H1 (cell line): ENCODE measurements around the gene PARD3. TPM values are rescaled to one million over a fixed set of nuclear protein-coding genes. Genes with fewer than 3 reads are reported as not detected.

Experiments used
- CTCF ChIA-PET: fragments of 300-600 bp; sonication (Branson Sonifier 250); formaldehyde crosslinking; loops from one replicate; lab custom pipeline; 2021; ENCODE audit not compliant: partially characterized antibody; lab: Charles Lee
- POLR2A ChIA-PET: fragments of 300-600 bp; sonication (Branson Sonifier 250); formaldehyde crosslinking; loops from one replicate; lab custom pipeline; 2021; ENCODE audit warnings: inconsistent platforms; ENCODE audit not compliant: partially characterized antibody; lab: Charles Lee
- DNase-seq, 2 experiments: peaks; one replicate each; pipeline versions ENCODE4 v3.0.0 to v3.0.0-alpha.2; 2010 to 2022; ENCODE audit warnings: low spot score in 2 of 2, low read depth in 1 of 2, mixed read lengths in 1 of 2
- FAIRE-seq: peaks from 2 replicates; lab custom pipeline; 2011; peaks lifted over from hg19 to GRCh38; lab: Jason Lieb, UNC
- H2AFZ ChIP-seq: 2 replicates; pipeline ENCODE4 v1.8.1; 2012; ENCODE audit warnings: low read length, inconsistent platforms
- H2AK5ac ChIP-seq: 2 replicates; pipeline ENCODE4 v1.6.1; 2013; ENCODE audit warnings: low read depth, low read length
- H2BK120ac ChIP-seq: replicated peaks from 2 replicates; pipeline ENCODE3; 2013; ENCODE audit warnings: low read depth, low read length, inconsistent platforms
- H2BK12ac ChIP-seq: 2 replicates; pipeline ENCODE4 v1.6.1; 2013; ENCODE audit warnings: low read depth, low read length
- H2BK15ac ChIP-seq: 2 replicates; pipeline ENCODE4 v1.6.1; 2013; ENCODE audit warnings: low read length
- H2BK20ac ChIP-seq: 2 replicates; pipeline ENCODE4 v1.6.1; 2013; ENCODE audit warnings: low read length
- H2BK5ac ChIP-seq: 2 replicates; pipeline ENCODE4 v1.6.1; 2013; ENCODE audit warnings: low read depth, low read length
- H3K14ac ChIP-seq: 2 replicates; pipeline ENCODE4 v1.6.1; 2013; ENCODE audit warnings: inconsistent platforms; ENCODE audit not compliant: insufficient read length
- H3K18ac ChIP-seq: 2 replicates; pipeline ENCODE4 v1.6.1; 2013; ENCODE audit warnings: low read length; ENCODE audit errors: extremely low read depth
- H3K23ac ChIP-seq: 2 replicates; pipeline ENCODE4 v1.6.1; 2013; ENCODE audit warnings: inconsistent platforms; ENCODE audit not compliant: insufficient read length
- H3K23me2 ChIP-seq: 2 replicates; pipeline ENCODE4 v1.6.1; 2013; ENCODE audit warnings: low read depth, low read length
- H3K27ac ChIP-seq: 2 replicates; pipeline ENCODE4 v1.6.1; 2011; ENCODE audit warnings: low read depth, low read length, inconsistent platforms
- H3K27me3 ChIP-seq, 4 experiments: replicated peaks in 1 of 4; 1 replicate in 1 of 4; 2 replicates in 3 of 4; pipeline versions ENCODE4 v1.6.1 to v1.8.1; 2011 to 2013; ENCODE audit warnings: low read length in 3 of 4, mild to moderate bottlenecking in 3 of 4, inconsistent platforms in 2 of 4, mixed read lengths in 2 of 4, moderate library complexity in 1 of 4; ENCODE audit not compliant: control insufficient read depth in 3 of 4, insufficient read depth in 3 of 4; ENCODE audit errors: extremely low read depth in 1 of 4
- H3K36me3 ChIP-seq, 4 experiments: 2 replicates each; pipeline versions ENCODE4 v1.6.1 to v1.8.1; 2011 to 2013; ENCODE audit warnings: mild to moderate bottlenecking in 4 of 4, low read length in 3 of 4, moderate library complexity in 2 of 4, control low read depth in 1 of 4, inconsistent platforms in 1 of 4; ENCODE audit not compliant: insufficient read depth in 4 of 4, control insufficient read depth in 2 of 4
- H3K4ac ChIP-seq: replicated peaks from 2 replicates; pipeline ENCODE3; 2013; ENCODE audit warnings: low read length, low read depth, mixed read lengths, inconsistent platforms; ENCODE audit not compliant: insufficient read length
- H3K4me1 ChIP-seq, 4 experiments: replicated peaks in 1 of 4; 1 replicate in 1 of 4; 2 replicates in 3 of 4; pipeline versions ENCODE4 v1.6.1 to v1.8.1; 2011 to 2013; ENCODE audit warnings: low read length in 3 of 4, inconsistent platforms in 2 of 4, mixed read lengths in 1 of 4; ENCODE audit not compliant: insufficient read depth in 4 of 4, control insufficient read depth in 3 of 4
- H3K4me2 ChIP-seq, 2 experiments: 2 replicates each; pipeline versions ENCODE4 v1.6.1 to v1.8.1; 2011 to 2013; ENCODE audit warnings: low read depth in 2 of 2, low read length in 2 of 2, control low read depth in 1 of 2, inconsistent platforms in 1 of 2, mild to moderate bottlenecking in 1 of 2; ENCODE audit not compliant: insufficient read depth in 1 of 2
- H3K4me3 ChIP-seq, 4 experiments: fragments of 200-600, 300-600 bp in 1 of 4; sonication (generic), shearing (Covaris generic), sonication (Bioruptor Twin) in 1 of 4; 2 replicates each; pipeline versions ENCODE4 v1.5.1 to v1.8.1; 2011 to 2016; ENCODE audit warnings: low read length in 4 of 4, low read depth in 3 of 4, control low read depth in 2 of 4, inconsistent platforms in 2 of 4, mild to moderate bottlenecking in 2 of 4, mixed read lengths in 1 of 4, moderate library complexity in 1 of 4; ENCODE audit not compliant: insufficient read depth in 2 of 4; ENCODE audit errors: extremely low read depth in 1 of 4
- H3K56ac ChIP-seq: replicated peaks from 2 replicates; pipeline ENCODE3; 2013; ENCODE audit warnings: low read depth, mild to moderate bottlenecking, mixed read lengths, low read length, inconsistent platforms; ENCODE audit not compliant: insufficient read length
- H3K79me1 ChIP-seq: 2 replicates; pipeline ENCODE4 v1.6.1; 2013; ENCODE audit warnings: low read depth, low read length, control low read depth
- H3K79me2 ChIP-seq, 2 experiments: 2 replicates each; pipeline versions ENCODE4 v1.6.1 to v1.8.1; 2012 to 2013; ENCODE audit warnings: low read length in 2 of 2, mild to moderate bottlenecking in 2 of 2, inconsistent platforms in 1 of 2; ENCODE audit not compliant: insufficient read depth in 2 of 2, control insufficient read depth in 1 of 2
- H3K9ac ChIP-seq, 4 experiments: replicated peaks in 1 of 4; 1 replicate in 1 of 4; 2 replicates in 3 of 4; pipeline versions ENCODE4 v1.6.1 to v1.8.1; 2011 to 2013; ENCODE audit warnings: low read depth in 3 of 4, low read length in 3 of 4, control low read depth in 2 of 4, mild to moderate bottlenecking in 2 of 4, moderate library complexity in 2 of 4, inconsistent platforms in 1 of 4; ENCODE audit errors: extremely low read depth in 1 of 4
- H3K9me3 ChIP-seq, 2 experiments: 2 replicates each; pipeline versions ENCODE4 v1.6.1 to v1.8.1; 2012 to 2013; ENCODE audit warnings: mild to moderate bottlenecking in 2 of 2, moderate library complexity in 2 of 2, control low read depth in 1 of 2, inconsistent platforms in 1 of 2, low read depth in 1 of 2, low read length in 1 of 2, mixed read lengths in 1 of 2; ENCODE audit not compliant: insufficient read depth in 2 of 2
- H4K20me1 ChIP-seq, 2 experiments: replicated peaks in 1 of 2; 2 replicates each; pipeline versions ENCODE3 to v1.8.1; 2011 to 2013; ENCODE audit warnings: inconsistent platforms in 2 of 2, low read length in 2 of 2, mild to moderate bottlenecking in 1 of 2; ENCODE audit not compliant: insufficient read depth in 2 of 2, control insufficient read depth in 1 of 2
- H4K5ac ChIP-seq: 2 replicates; pipeline ENCODE4 v1.6.1; 2013; ENCODE audit warnings: low read length, low read depth, mixed read lengths, inconsistent platforms; ENCODE audit not compliant: insufficient read length
- H4K8ac ChIP-seq: 2 replicates; pipeline ENCODE4 v1.8.0; 2013; ENCODE audit warnings: mild to moderate bottlenecking, moderate library complexity, low read length, inconsistent platforms; ENCODE audit not compliant: insufficient read depth; ENCODE audit errors: extremely low read depth
- H4K91ac ChIP-seq: replicated peaks from 2 replicates; pipeline ENCODE3; 2013; ENCODE audit warnings: low read length, mixed read lengths, inconsistent platforms; ENCODE audit not compliant: insufficient read length
- HDAC6 ChIP-seq: IDR thresholded peaks from one replicate; pipeline ENCODE4 v1.7.1; 2012; ENCODE audit warnings: low read depth, mild to moderate bottlenecking, inconsistent platforms, low read length, moderate library complexity
- JUND ChIP-seq: IDR thresholded peaks from 2 replicates; pipeline ENCODE4 v1.6.1; 2011; ENCODE audit warnings: mild to moderate bottlenecking, improper control_type of control experiment, low read length
- KDM1A ChIP-seq: fragments of 200-600, 300-600 bp; sonication (generic); IDR thresholded peaks from 2 replicates; pipeline ENCODE4 v1.7.1; 2016; ENCODE audit warnings: mild to moderate bottlenecking, low read length, borderline replicate concordance
- NRF1 ChIP-seq: IDR thresholded peaks from 2 replicates; pipeline ENCODE4 v1.6.1; 2011; ENCODE audit warnings: mild to moderate bottlenecking, low read depth, low read length, improper control_type of control experiment
- RNF2 ChIP-seq: fragments of 200-900, 300-1000 bp; sonication (generic); IDR thresholded peaks from 2 replicates; pipeline ENCODE4 v1.7.1; 2016; ENCODE audit warnings: borderline replicate concordance, low read depth, mild to moderate bottlenecking, antibody characterized with exemption, low read length; ENCODE audit not compliant: poor library complexity, severe bottlenecking; ENCODE audit errors: missing control alignments
- SRF ChIP-seq: IDR thresholded peaks from 2 replicates; pipeline ENCODE4 v1.6.1; 2011; ENCODE audit warnings: mild to moderate bottlenecking, low read depth, low read length, moderate library complexity
- SUZ12 ChIP-seq: fragments of 200-600 bp; sonication (generic); IDR thresholded peaks from 2 replicates; pipeline ENCODE4 v1.6.1; 2012; ENCODE audit warnings: mild to moderate bottlenecking, inconsistent platforms, low read length, moderate library complexity, mixed read lengths
- WGBS, 2 experiments: shearing (Covaris generic) in 1 of 2; methylation state at CpG; one replicate each; pipeline versions ENCODE4 v1.1.6 to v1.1.7; 2013 to 2015; ENCODE audit warnings: low lambda C conversion rate in 2 of 2, mixed read lengths in 2 of 2, inconsistent platforms in 1 of 2, low coverage in 1 of 2, missing lambda C conversion rate in 1 of 2; ENCODE audit not compliant: insufficient replicate concordance in 2 of 2, insufficient coverage in 1 of 2, insufficient read length in 1 of 2; ENCODE audit errors: extremely low coverage in 1 of 2, missing lambda C conversion rate in 1 of 2; 5-methylcytosine and 5-hydroxymethylcytosine counted together
- polyA plus RNA-seq, 7 experiments: library from polyadenylated mRNA; depleted of rRNA in 3 of 7; stranded (reverse) in 5 of 7; unstranded in 2 of 7; fragments of >200 nt in 5 of 7; fragments of 200-250 nt in 2 of 7; gene quantifications; 1 replicate in 5 of 7; 2 replicates in 1 of 7; 4 replicates in 1 of 7; pipeline versions ENCODE4 v1.2.1 to v1.2.3, GENCODE V29; 2011 to 2013; ENCODE audit warnings: missing spikeins in 2 of 7, mixed read lengths in 2 of 7
- total RNA-seq: library from RNA; stranded (reverse); fragmentation: NEBNext Ultra II Directional; extraction: Animal tissue kit (Norgen Biotek cat#: 25700); gene quantifications from 2 replicates; pipeline ENCODE4 v1.2.1, GENCODE V29; 2021

The PARD3 gene
- total and polyA plus RNA-seq, 2 of the 8 experiments (the other 6 are each of a cell fraction or from before 2014, with no cell fraction given): 19.7 to 49.1 TPM

DNA sequence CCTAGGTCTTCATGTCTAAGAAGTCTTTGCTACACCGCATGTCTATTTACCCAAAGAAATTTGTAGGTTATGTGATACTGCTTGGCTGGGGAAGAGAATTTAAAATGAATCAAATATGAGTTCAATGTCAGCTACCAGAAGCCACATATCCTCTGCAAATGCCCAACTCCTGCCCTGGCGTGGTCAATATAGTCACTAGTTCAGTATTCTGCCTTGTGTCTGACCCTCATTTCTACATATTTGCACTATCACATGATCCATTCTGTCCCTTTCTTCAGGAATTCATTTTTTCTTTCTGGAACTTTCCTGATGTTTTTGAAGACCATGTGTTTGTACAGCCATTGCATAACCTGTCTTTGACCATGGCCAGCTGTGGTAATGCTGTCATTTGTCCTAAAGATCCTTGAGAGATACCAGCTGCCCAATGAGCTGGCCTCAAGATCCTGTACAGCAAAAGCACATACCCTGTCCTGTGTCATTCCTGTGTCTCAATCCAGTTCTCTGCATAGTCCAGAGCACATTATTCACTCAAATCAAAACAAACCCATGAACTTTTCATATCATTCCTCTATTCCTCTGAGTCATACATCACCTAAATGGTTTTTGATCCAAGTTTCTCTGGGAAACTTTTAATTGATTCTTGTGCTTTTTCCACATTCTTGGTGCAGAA, 524.5 kb downstream of the PARD3 start:
- no peaks in the 10 kb centered on the region for H3K9me3 ChIP-seq
- POLR2A ChIA-PET: interaction anchor here (0.6 kb wide), 1 partner anchor 11 kb away, joined by 3 read pairs; no protein-coding TSS in a partner anchor
- no peaks in the 10 kb centered on the region for H3K27me3 ChIP-seq
- DNase-seq (no peak), FAIRE-seq (no peak)
- H4K5ac ChIP-seq: no peak overlapping the region
- no peak overlapping the region for H4K91ac ChIP-seq
- H3K79me2 ChIP-seq: no peaks in the 10 kb centered on the region
- no peaks in the 10 kb centered on the region for H3K36me3 ChIP-seq
- H4K8ac ChIP-seq: no peak overlapping the region
- peaks cover 0 to 13% (median 3%) of the 10 kb centered on the region in 4 experiments; a peak in 3 of 7 replicates for H3K4me1 ChIP-seq
- H3K23me2 ChIP-seq: no peaks in the 10 kb centered on the region
- no peak overlapping the region for H2BK5ac ChIP-seq
- H2BK12ac ChIP-seq: no peak overlapping the region
- no peak overlapping the region for H2BK120ac ChIP-seq
- H3K14ac ChIP-seq: no peak overlapping the region
- no peak overlapping the region for H2BK20ac ChIP-seq
- H2BK15ac ChIP-seq: no peak overlapping the region
- no peak overlapping the region for H3K4ac ChIP-seq
- no peak overlapping the region for H3K56ac ChIP-seq
- H3K23ac ChIP-seq: no peak overlapping the region
- no peaks in the 10 kb centered on the region for H4K20me1 ChIP-seq
- H3K4me3 ChIP-seq: no peak overlapping the region
- no peak overlapping the region for H2AFZ ChIP-seq
- no peak overlapping the region for H3K4me2 ChIP-seq
- no peak overlapping the region for H3K27ac ChIP-seq
- no peak overlapping the region for H2AK5ac ChIP-seq
- H3K79me1 ChIP-seq: no peaks in the 10 kb centered on the region
- no peak for TF ChIP-seq NRF1
- TF ChIP-seq SRF: no peak
- no peak for TF ChIP-seq HDAC6
- TF ChIP-seq RNF2: no peak
- no peak for TF ChIP-seq KDM1A
- no peak for TF ChIP-seq SUZ12
- no peak for TF ChIP-seq JUND
- WGBS, 2 experiments: 85% methylated on average over 2 of the region's 2 CpGs; no CpG with 5 or more reads in 1 of the 2 experiments
- H3K18ac ChIP-seq: no peak overlapping the region
- CTCF ChIA-PET: no interaction called here
- no peak overlapping the region for H3K9ac ChIP-seq
